H9 (cell line): ENCODE data around the gene ARMS2. TPM values are rescaled to one million over a fixed set of nuclear protein-coding genes. Genes with fewer than 3 reads are reported as not detected.
A peak's percentile ranks its signal among the peaks of the same experiment; 100 is the strongest.

Experiments
- DNase-seq: peaks from one replicate; pipeline ENCODE4 v3.0.0-alpha.2; 2017
- H2AFZ ChIP-seq: one replicate; pipeline ENCODE4 v1.6.1; 2013; ENCODE audit warnings: mild to moderate bottlenecking, low read length, control low read depth, moderate library complexity
- H2AK5ac ChIP-seq: 2 replicates; pipeline ENCODE4 v1.6.1; 2013; ENCODE audit warnings: low read length, control low read depth, mixed read lengths; ENCODE audit not compliant: insufficient read length
- H2BK120ac ChIP-seq: one replicate; pipeline ENCODE4 v1.6.1; 2013; ENCODE audit warnings: low read depth, mild to moderate bottlenecking, low read length, control low read depth, inconsistent platforms; ENCODE audit not compliant: poor library complexity, severe bottlenecking
- H2BK12ac ChIP-seq: 2 replicates; pipeline ENCODE4 v1.6.1; 2013; ENCODE audit warnings: low read length, control low read depth, mixed read lengths, low read depth; ENCODE audit not compliant: insufficient read length
- H2BK15ac ChIP-seq: 2 replicates; pipeline ENCODE4 v1.6.1; 2013; ENCODE audit warnings: low read depth, low read length, control low read depth
- H2BK20ac ChIP-seq: one replicate; pipeline ENCODE4 v1.6.1; 2013; ENCODE audit warnings: low read depth, mild to moderate bottlenecking, low read length, control low read depth, inconsistent platforms; ENCODE audit not compliant: poor library complexity, severe bottlenecking
- H2BK5ac ChIP-seq: 2 replicates; pipeline ENCODE4 v1.6.1; 2013; ENCODE audit warnings: low read length, control low read depth, mixed read lengths; ENCODE audit not compliant: insufficient read length
- H3K14ac ChIP-seq: 2 replicates; pipeline ENCODE4 v1.6.1; 2013; ENCODE audit warnings: low read length, control low read depth; ENCODE audit not compliant: insufficient read depth
- H3K18ac ChIP-seq: 2 replicates; pipeline ENCODE4 v1.6.1; 2013; ENCODE audit warnings: low read depth, mild to moderate bottlenecking, mixed read lengths, low read length, control low read depth; ENCODE audit not compliant: insufficient read length
- H3K23ac ChIP-seq: 2 replicates; pipeline ENCODE4 v1.6.1; 2013; ENCODE audit warnings: low read length, control low read depth, mixed read lengths, low read depth; ENCODE audit not compliant: insufficient read length
- H3K23me2 ChIP-seq: 2 replicates; pipeline ENCODE4 v1.6.1; 2013; ENCODE audit warnings: low read depth, mild to moderate bottlenecking, mixed read lengths, low read length, control low read depth; ENCODE audit not compliant: insufficient read length, poor library complexity, severe bottlenecking
- H3K27ac ChIP-seq: 2 replicates; pipeline ENCODE4 v1.5.1; 2013; ENCODE audit warnings: low read length, control low read depth, mixed read lengths, low read depth; ENCODE audit not compliant: insufficient read length
- H3K27me3 ChIP-seq: 2 replicates; pipeline ENCODE4 v1.6.1; 2013; ENCODE audit warnings: low read length, control low read depth, inconsistent platforms; ENCODE audit not compliant: insufficient read depth
- H3K4ac ChIP-seq: 2 replicates; pipeline ENCODE4 v1.6.1; 2013; ENCODE audit warnings: low read depth, mild to moderate bottlenecking, control low read depth, inconsistent platforms, low read length, moderate library complexity
- H3K4me1 ChIP-seq: 2 replicates; pipeline ENCODE4 v1.6.1; 2013; ENCODE audit warnings: low read length, control low read depth, inconsistent platforms; ENCODE audit not compliant: insufficient read depth
- H3K4me2 ChIP-seq: 2 replicates; pipeline ENCODE4 v1.6.1; 2013; ENCODE audit warnings: low read length, control low read depth, mixed read lengths; ENCODE audit not compliant: insufficient read length, insufficient read depth
- H3K56ac ChIP-seq: 2 replicates; pipeline ENCODE4 v1.6.1; 2013; ENCODE audit warnings: low read depth, mild to moderate bottlenecking, mixed read lengths, low read length, control low read depth; ENCODE audit not compliant: insufficient read length
- H3K79me1 ChIP-seq: 2 replicates; pipeline ENCODE4 v1.6.1; 2013; ENCODE audit warnings: low read depth, mild to moderate bottlenecking, moderate library complexity, low read length, control low read depth, inconsistent platforms; ENCODE audit not compliant: insufficient read depth, poor library complexity, severe bottlenecking
- H3K79me2 ChIP-seq: 2 replicates; pipeline ENCODE4 v1.6.1; 2013; ENCODE audit warnings: low read length, control low read depth, inconsistent platforms; ENCODE audit not compliant: insufficient read depth
- H3K9ac ChIP-seq: 2 replicates; pipeline ENCODE4 v1.6.1; 2013; ENCODE audit warnings: low read length, control low read depth, mixed read lengths; ENCODE audit not compliant: insufficient read length; ENCODE audit errors: extremely low read depth
- H3K9me3 ChIP-seq: one replicate; pipeline ENCODE4 v1.6.1; 2013; ENCODE audit warnings: low read depth, low read length, inconsistent platforms; ENCODE audit not compliant: control insufficient read depth
- H3T11ph ChIP-seq: one replicate; pipeline ENCODE4 v1.6.1; 2013; ENCODE audit warnings: mild to moderate bottlenecking, low read length, control low read depth, inconsistent platforms
- H4K20me1 ChIP-seq: one replicate; pipeline ENCODE4 v1.6.1; 2013; ENCODE audit not compliant: control insufficient read depth, insufficient read length, insufficient read depth
- H4K5ac ChIP-seq: 2 replicates; pipeline ENCODE4 v1.6.1; 2013; ENCODE audit warnings: low read depth, mild to moderate bottlenecking, mixed read lengths, low read length, control low read depth; ENCODE audit not compliant: insufficient read length
- H4K8ac ChIP-seq: replicated peaks from 2 replicates; pipeline ENCODE4 v1.6.1; 2013; ENCODE audit warnings: low read length, control low read depth, mixed read lengths, low read depth; ENCODE audit not compliant: insufficient read length
- H4K91ac ChIP-seq: 2 replicates; pipeline ENCODE4 v1.6.1; 2013; ENCODE audit warnings: low read depth, mild to moderate bottlenecking, moderate library complexity, mixed read lengths, low read length, control low read depth; ENCODE audit not compliant: insufficient read length
- H3K27ac Mint-ChIP-seq, 3 experiments: 2 replicates in 2 of 3; 3 replicates in 1 of 3; pipeline ENCODE4 v1.8.0; 2020 to 2021; ENCODE audit warnings: mixed read lengths in 3 of 3, mild to moderate bottlenecking in 1 of 3, moderate library complexity in 1 of 3
- H3K27me3 Mint-ChIP-seq: 2 replicates; pipeline ENCODE4 v1.8.0; 2021; ENCODE audit warnings: low read depth, mild to moderate bottlenecking, moderate library complexity, mixed read lengths
- H3K36me3 Mint-ChIP-seq, 3 experiments: 2 replicates in 2 of 3; 3 replicates in 1 of 3; pipeline ENCODE4 v1.8.0; 2020 to 2021; ENCODE audit warnings: low read depth in 3 of 3, mixed read lengths in 3 of 3; ENCODE audit not compliant: insufficient read depth in 1 of 3
- H3K4me1 Mint-ChIP-seq, 2 experiments: 2 replicates each; pipeline ENCODE4 v1.8.0; 2020; ENCODE audit warnings: mixed read lengths in 2 of 2
- H3K4me3 Mint-ChIP-seq, 2 experiments: 2 replicates in 1 of 2; 3 replicates in 1 of 2; pipeline ENCODE4 v1.8.0; 2020 to 2021; ENCODE audit warnings: mild to moderate bottlenecking in 2 of 2, mixed read lengths in 2 of 2, moderate library complexity in 1 of 2
- H3K9me3 Mint-ChIP-seq, 2 experiments: 2 replicates in 1 of 2; 3 replicates in 1 of 2; pipeline ENCODE4 v1.8.0; 2020; ENCODE audit warnings: mild to moderate bottlenecking in 2 of 2, mixed read lengths in 2 of 2, moderate library complexity in 1 of 2
- CTCF ChIP-seq: fragments of 200-600 bp; sonication (generic); conservative IDR thresholded peaks from 3 replicates; pipeline ENCODE4 v1.8.0; 2021; ENCODE audit warnings: antibody characterized with exemption, mild to moderate bottlenecking
- whole genome bisulfite sequencing: extraction: QIAGEN DNeasy Blood & Tissue Kit; methylation state at CpG from one replicate; pipeline ENCODE4 v1.1.7; 2013; ENCODE audit warnings: missing lambda C conversion rate, low lambda C conversion rate, mixed read lengths; ENCODE audit not compliant: insufficient read length; ENCODE audit errors: extremely low coverage; 5-methylcytosine and 5-hydroxymethylcytosine counted together
- total RNA-seq: library from RNA; stranded (reverse); gene quantifications from 2 replicates; pipeline ENCODE4 v1.2.1, GENCODE V29; 2021

The ARMS2 gene
- total RNA-seq, 1 experiment from 2014 or later, result not detected

- Histone ChIP-seq H3K79me1 (no peaks in the 10 kb centered on the region), H3K14ac (no peak overlapping the region), H3K27ac (no peak overlapping the region), H3K27me3 (no peaks in the 10 kb centered on the region), H3K4me1 (peaks cover 11% of the 10 kb centered on the region), H3K4ac (no peak overlapping the region), H3K18ac (no peak overlapping the region), H2BK5ac (no peak overlapping the region), H3K4me2 (no peak overlapping the region), H2BK15ac (no peak overlapping the region), H2BK120ac (no peak overlapping the region), H3K23ac (no peak overlapping the region), H3K79me2 (no peaks in the 10 kb centered on the region), H4K91ac (no peak overlapping the region), H3K9me3 (peaks cover 8% of the 10 kb centered on the region), H2BK20ac (no peak overlapping the region), H2AK5ac (no peak overlapping the region), H4K20me1 (no peaks in the 10 kb centered on the region), H4K8ac (no peak overlapping the region), H2BK12ac (no peak overlapping the region), H3T11ph (no peak overlapping the region), H4K5ac (no peak overlapping the region), H2AFZ (no peak overlapping the region), H3K9ac (no peak overlapping the region), H3K56ac (no peak overlapping the region), H3K23me2 (no peaks in the 10 kb centered on the region)
- no peak for DNase-seq
- Mint-ChIP-seq H3K4me1 (peaks cover 47 to 50% of the 10 kb centered on the region in 2 experiments), H3K36me3 (peaks cover 6 to 12% (median 6%) of the 10 kb centered on the region in 3 experiments; a peak in 6 of 7 replicates), H3K27ac (peak overlapping the region in 1 of 3 experiments; percentile 18; a peak in 1 of 7 replicates), H3K9me3 (peaks cover 10 to 12% of the 10 kb centered on the region in 2 experiments), H3K27me3 (peaks cover 3% of the 10 kb centered on the region), H3K4me3 (no peak overlapping the region)
- WGBS, result no CpG with 5 or more reads among the region's 7 CpGs
- TF ChIP-seq CTCF, result no peak
Observed at GRCh38 chr10:122478971-122479370, 24.5 kb downstream of the ARMS2 start.
